Activated CD8-positive, alpha-beta T cell treated with anti-CD3 and anti-CD28 coated beads, Interleukin-2, amount 10 ng/mL, durations not matched to agents 7 days and 5 days (primary cell): Measurements from ENCODE around the gene CD96. TPM values are rescaled to one million over a fixed set of nuclear protein-coding genes. Genes with fewer than 3 reads are reported as not detected.

Source experiments
- ATAC-seq: fragments of 150-1000 bp; cut with Tn5 transposase; one replicate; pipeline ENCODE4 v1.10.0; 2021; ENCODE audit warnings: moderate library complexity
- CTCF ChIA-PET: fragments of 350-600 bp; sonication (Branson Sonifier 250); formaldehyde crosslinking; loops from one replicate; lab custom pipeline; 2021; ENCODE audit warnings: antibody characterized with exemption; lab: Charles Lee
- POLR2A ChIA-PET: fragments of 350-600 bp; sonication (Branson Sonifier 250); formaldehyde crosslinking; loops from one replicate; lab custom pipeline; 2021; ENCODE audit warnings: antibody characterized with exemption; lab: Charles Lee
- DNase-seq: peaks from one replicate; pipeline ENCODE4 v3.0.0-alpha.2; 2020
- H3K27ac Mint-ChIP-seq: one replicate; pipeline ENCODE4 v1.8.0; 2021; ENCODE audit warnings: mild to moderate bottlenecking, mixed read lengths
- H3K27me3 Mint-ChIP-seq: one replicate; pipeline ENCODE4 v1.8.0; 2021; ENCODE audit warnings: low read depth, mixed read lengths
- H3K36me3 Mint-ChIP-seq: one replicate; pipeline ENCODE4 v1.8.0; 2021; ENCODE audit warnings: low read depth, mixed read lengths
- H3K4me1 Mint-ChIP-seq: one replicate; pipeline ENCODE4 v1.8.0; 2021; ENCODE audit warnings: low read depth, mixed read lengths
- H3K4me3 Mint-ChIP-seq: one replicate; pipeline ENCODE4 v1.8.0; 2021; ENCODE audit warnings: mild to moderate bottlenecking, mixed read lengths
- H3K9me3 Mint-ChIP-seq: one replicate; pipeline ENCODE4 v1.8.0; 2022; ENCODE audit warnings: mixed read lengths; ENCODE audit not compliant: insufficient read depth
- total RNA-seq, 2 experiments: library from RNA; stranded (reverse); gene quantifications; one replicate each; pipeline ENCODE4 v1.2.3, GENCODE V29; 2021

The CD96 gene
- total RNA-seq, 2 experiments from 2014 or later, result 293 to 303 TPM

DNA sequence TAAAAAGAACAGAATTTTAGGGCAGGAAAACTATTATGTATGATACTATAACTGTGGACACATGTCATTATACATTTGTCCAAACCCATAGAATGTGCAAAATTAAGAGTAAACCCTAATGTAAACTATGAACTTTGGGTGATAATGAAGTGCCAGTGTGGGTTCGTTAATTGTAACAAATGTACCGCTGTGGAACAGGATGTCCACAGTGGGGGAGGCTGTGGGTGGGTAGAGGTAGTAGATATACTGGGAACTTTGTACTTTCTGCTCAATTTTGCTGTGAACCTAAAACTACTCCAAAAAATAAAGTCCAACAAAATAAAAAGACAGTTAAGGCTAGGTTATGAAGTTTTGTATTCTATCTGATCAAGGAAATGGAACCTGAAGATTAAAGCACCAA lies 24.8 kb downstream of the CD96 start:
- peak overlapping the region; percentile 76 for H3K27ac Mint-ChIP-seq
- CTCF ChIA-PET, result no interaction called here

DNA sequence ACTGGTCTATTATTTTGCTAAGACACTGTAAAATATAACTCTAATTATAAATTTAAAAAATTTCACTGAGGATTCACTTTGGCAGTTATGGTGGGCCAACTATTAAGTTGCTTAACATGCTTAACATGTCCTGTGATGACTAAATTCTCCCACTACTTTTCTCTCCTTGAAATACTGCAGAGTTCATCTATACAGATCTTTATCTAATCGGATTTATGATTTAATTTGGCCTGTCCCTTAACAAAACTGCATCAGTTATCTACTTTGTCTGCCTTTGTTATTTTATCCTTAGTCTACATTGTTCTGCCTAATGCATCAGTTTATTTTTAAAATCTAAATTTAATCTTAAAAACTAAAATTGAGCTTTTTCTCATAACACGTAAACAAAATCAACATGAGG lies 26.4 kb downstream of the CD96 start:
- DNase-seq (no peak), ATAC-seq (no peak)
- Mint-ChIP-seq H3K9me3 (no peaks in the 10 kb centered on the region), H3K4me3 (no peak overlapping the region), H3K27ac (no peak overlapping the region), H3K36me3 (peaks cover 72% of the 10 kb centered on the region), H3K4me1 (peaks cover 72% of the 10 kb centered on the region), H3K27me3 (no peaks in the 10 kb centered on the region)
- CTCF ChIA-PET, result interaction anchor here (1.7 kb wide), 1 partner anchor 10 kb away, joined by 5 read pairs; no protein-coding TSS in a partner anchor
- POLR2A ChIA-PET, result no interaction called here

More for the DNA sequence above, 24.8 kb downstream of the CD96 start:
- POLR2A ChIA-PET, result no interaction called here
- DNase-seq (no peak), ATAC-seq (no peak)
- H3K4me1 Mint-ChIP-seq, result peaks cover 72% of the 10 kb centered on the region
- peaks cover 69% of the 10 kb centered on the region for H3K36me3 Mint-ChIP-seq
- no peaks in the 10 kb centered on the region for H3K27me3 Mint-ChIP-seq
- H3K9me3 Mint-ChIP-seq, result no peaks in the 10 kb centered on the region
- H3K4me3 Mint-ChIP-seq, result no peak overlapping the region

DNA sequence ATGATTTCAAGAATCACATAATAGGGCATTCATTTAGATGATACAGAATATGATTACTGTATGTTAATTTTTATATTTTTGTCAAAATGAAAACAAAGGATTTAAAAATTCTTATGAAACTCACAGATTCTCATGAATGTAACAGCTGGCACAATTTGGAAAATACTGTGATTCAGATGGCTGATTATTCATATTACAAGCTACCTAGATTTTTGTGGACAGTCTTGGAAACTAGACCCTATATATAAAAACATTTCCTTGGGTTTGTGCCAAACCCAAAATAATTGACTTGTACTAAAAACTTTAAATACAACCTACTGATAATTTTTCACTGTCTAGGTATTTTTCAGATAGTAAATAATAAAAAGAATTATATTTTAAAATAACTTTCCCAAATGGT lies 26.9 kb downstream of the CD96 start:
- Mint-ChIP-seq H3K36me3 (peaks cover 76% of the 10 kb centered on the region), H3K4me3 (no peak overlapping the region), H3K4me1 (peaks cover 74% of the 10 kb centered on the region), H3K27ac (no peak overlapping the region), H3K27me3 (no peaks in the 10 kb centered on the region), H3K9me3 (no peaks in the 10 kb centered on the region)
- no peak for DNase-seq
- POLR2A ChIA-PET, result interaction anchor here (0.6 kb wide), 1 partner anchor 353 kb away, joined by 3 read pairs; no protein-coding TSS in a partner anchor
- CTCF ChIA-PET, result interaction anchor here (1.7 kb wide), 1 partner anchor 9 kb away, joined by 5 read pairs; no protein-coding TSS in a partner anchor
- ATAC-seq, result no peak

DNA sequence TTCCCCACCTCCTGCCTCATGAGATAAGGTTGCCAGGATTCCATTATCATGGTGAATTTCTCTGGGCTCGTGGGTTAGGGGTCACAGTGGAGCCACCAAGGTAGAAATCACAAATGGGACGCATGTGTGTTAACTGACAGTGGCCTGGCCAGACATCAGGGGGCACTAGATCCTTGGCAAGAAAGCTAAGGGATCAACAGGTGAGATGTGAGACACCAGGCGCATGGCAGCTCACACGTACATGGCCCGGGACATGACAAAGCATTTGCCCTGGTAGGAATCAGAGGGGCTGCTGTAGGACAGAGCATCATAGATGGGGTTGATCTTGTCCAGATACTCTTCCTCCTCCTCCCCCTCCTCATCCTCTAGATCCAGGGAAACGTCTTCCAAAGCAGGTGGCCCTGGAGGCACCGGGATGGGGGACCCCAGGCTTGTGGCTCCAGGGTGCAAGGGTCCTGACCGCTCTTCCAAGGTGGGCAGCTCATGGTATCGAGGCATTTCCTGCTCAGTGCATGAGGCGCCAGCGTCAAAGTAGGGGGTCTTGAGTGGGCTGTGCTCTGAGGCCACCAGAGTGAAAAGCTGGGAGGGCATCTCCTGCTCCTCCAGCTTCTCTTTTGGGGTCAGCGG lies 28.5 kb downstream of the CD96 start:
- DNase-seq (no peak), ATAC-seq (peak; percentile 40)
- no peaks in the 10 kb centered on the region for H3K9me3 Mint-ChIP-seq
- no peak overlapping the region for H3K27ac Mint-ChIP-seq
- peaks cover 79% of the 10 kb centered on the region for H3K36me3 Mint-ChIP-seq
- H3K4me3 Mint-ChIP-seq, result no peak overlapping the region
- ChIA-PET CTCF (interaction anchor here (1.3 to 1.9 kb wide), 3 partner anchors 19 to 97 kb away, joined by 3 to 4 read pairs (median 4); no protein-coding TSS in a partner anchor), POLR2A (interaction anchor here (1.0 to 1.2 kb wide), 3 partner anchors 22 to 45 kb away, joined by 3 to 5 read pairs (median 3); no protein-coding TSS in a partner anchor)
- H3K27me3 Mint-ChIP-seq, result no peaks in the 10 kb centered on the region
- peaks cover 67% of the 10 kb centered on the region for H3K4me1 Mint-ChIP-seq

DNA sequence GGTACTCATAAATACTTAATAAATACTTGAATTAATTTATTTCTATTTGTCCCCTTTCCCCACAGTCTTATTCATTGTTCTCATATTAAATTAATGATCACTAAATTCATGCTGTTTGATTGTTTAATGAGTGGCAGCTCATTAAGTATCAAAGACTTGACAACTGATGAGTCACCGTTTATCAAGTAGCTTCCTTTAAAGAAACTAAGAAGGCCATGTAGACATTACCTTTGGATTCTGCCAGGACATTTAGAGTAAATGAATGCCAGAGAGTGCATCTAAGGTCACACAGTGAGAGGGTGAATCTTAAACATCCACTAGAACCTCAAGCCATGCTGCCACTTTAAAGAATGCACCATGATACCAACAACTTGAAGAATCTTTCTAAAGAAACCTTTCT lies 29.3 kb downstream of the CD96 start:
- CTCF ChIA-PET, result interaction anchor here (1.3 to 1.9 kb wide), 4 partner anchors 20 to 96 kb away, joined by 3 to 4 read pairs (median 4); partner anchors contain the start of gene ZBED2

DNA sequence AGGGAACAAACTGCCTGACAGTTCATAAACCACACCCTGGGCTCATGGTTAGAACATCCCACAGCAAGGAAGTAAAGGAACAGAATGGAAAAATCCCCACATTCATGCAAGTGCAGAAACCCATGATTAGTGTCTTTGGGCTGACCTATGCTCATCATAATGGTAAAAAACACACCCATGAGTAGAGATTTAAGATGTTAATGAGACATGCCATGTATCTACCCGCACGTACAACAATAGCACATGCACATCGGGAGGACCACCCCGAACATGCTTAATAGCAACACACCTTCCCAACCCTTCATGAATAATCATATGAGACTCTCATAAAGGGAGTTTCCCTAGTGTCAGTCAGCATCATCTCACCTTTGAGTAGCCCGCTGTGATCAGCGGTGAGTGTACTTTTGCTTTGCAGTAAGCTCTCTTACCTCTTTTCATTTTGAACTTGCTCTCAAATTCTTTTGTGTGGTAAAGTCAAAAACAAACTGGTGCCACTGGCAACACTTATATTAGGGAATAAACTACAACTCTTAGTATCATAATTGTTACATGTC lies 30.0 kb downstream of the CD96 start:
- H3K4me1 Mint-ChIP-seq, result peaks cover 67% of the 10 kb centered on the region
- ATAC-seq (peak; percentile 47), DNase-seq (no peak)
- H3K4me3 Mint-ChIP-seq, result no peak overlapping the region
- no peaks in the 10 kb centered on the region for H3K9me3 Mint-ChIP-seq
- POLR2A ChIA-PET, result interaction anchor here (0.6 to 1.0 kb wide), 2 partner anchors 20 to 24 kb away, joined by 3 to 5 read pairs; no protein-coding TSS in a partner anchor
- H3K27me3 Mint-ChIP-seq, result no peaks in the 10 kb centered on the region
- peaks cover 84% of the 10 kb centered on the region for H3K36me3 Mint-ChIP-seq
- peak overlapping the region; percentile 15 for H3K27ac Mint-ChIP-seq
- CTCF ChIA-PET, result interaction anchor here (0.6 to 1.9 kb wide), 7 partner anchors 9 to 119 kb away, joined by 3 to 4 read pairs (median 3); partner anchors contain the start of gene ZBED2

More for the DNA sequence above, 29.3 kb downstream of the CD96 start:
- Mint-ChIP-seq H3K9me3 (no peaks in the 10 kb centered on the region), H3K4me3 (no peak overlapping the region), H3K27ac (no peak overlapping the region), H3K27me3 (no peaks in the 10 kb centered on the region), H3K4me1 (peaks cover 69% of the 10 kb centered on the region), H3K36me3 (peaks cover 82% of the 10 kb centered on the region)
- DNase-seq (no peak), ATAC-seq (no peak)
- POLR2A ChIA-PET, result interaction anchor here (1.2 kb wide), 2 partner anchors 23 to 45 kb away, joined by 3 to 5 read pairs; no protein-coding TSS in a partner anchor

DNA sequence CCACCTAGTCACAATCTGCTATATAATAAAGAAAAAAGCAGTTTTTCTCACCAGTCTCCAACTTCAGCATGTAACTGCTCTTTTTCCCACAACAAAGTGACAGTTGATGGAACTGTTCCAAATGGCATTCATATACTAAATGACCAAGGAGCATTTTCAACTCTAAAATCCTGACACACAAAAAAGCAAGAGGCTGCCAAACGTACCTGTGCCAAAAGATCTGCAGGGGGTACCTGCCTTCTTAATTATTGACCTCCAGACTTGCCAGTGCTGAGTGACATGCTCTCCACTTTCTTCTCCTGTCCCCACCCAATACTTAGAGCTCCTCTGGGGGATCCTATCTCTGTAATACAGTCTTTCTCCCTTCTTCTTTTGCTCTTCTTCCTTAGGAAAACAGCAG lies 35.1 kb downstream of the CD96 start:
- peaks cover 87% of the 10 kb centered on the region for H3K36me3 Mint-ChIP-seq
- CTCF ChIA-PET, result interaction anchor here (1.0 to 4.9 kb wide), 12 partner anchors 10 to 139 kb away, joined by 3 to 59 read pairs (median 8); partner anchors contain the start of gene ZBED2

DNA sequence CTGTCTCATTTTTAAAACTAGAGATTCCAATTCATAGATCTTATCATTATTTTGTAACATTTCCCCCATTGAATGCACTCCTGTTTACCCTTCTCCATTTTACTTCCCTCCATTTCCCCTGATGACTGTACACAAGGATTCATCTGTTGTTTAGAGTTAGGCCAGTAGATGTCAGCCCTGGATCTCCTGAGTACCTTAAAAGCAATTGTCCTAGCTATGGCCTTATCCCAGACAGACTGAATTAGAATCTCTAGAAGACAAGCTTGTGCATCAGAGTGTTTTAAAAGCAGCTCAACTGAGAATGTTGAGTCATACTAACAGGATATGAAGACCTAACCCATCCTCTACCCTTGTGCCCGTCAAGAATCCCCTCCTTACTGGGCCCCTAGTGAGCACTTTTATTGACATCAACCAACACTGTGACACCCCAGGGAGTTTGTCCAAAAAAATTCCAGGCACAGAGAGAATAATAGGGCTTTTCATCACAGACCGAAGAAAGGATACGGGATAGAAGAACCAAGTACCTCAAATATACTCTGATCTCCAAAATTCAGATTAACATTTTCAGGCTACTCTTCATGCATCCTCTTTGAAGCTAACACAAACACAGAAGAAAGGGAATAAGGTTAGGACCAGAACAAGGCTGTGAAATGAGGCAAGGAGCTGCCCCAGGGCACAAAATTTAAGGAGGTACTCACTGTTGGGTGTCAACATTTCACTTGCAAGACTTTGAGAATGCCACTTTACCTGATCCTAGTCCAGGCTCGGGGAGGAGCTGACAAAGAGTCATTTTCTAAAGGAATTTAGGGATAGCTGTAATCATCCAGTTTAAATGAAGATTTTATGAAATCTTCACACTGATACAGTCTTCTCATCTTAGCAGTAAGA lies 36.0 kb downstream of the CD96 start:
- peaks cover 87% of the 10 kb centered on the region for H3K36me3 Mint-ChIP-seq
- ChIA-PET CTCF (interaction anchor here (0.7 to 4.9 kb wide), 31 partner anchors 9 to 390 kb away, joined by 3 to 59 read pairs (median 5); partner anchors contain the start of gene ZBED2), POLR2A (interaction anchor here (1.0 to 2.1 kb wide), 5 partner anchors 16 to 39 kb away, joined by 3 to 16 read pairs (median 4); no protein-coding TSS in a partner anchor)
- no peak overlapping the region for H3K4me3 Mint-ChIP-seq
- H3K9me3 Mint-ChIP-seq, result no peaks in the 10 kb centered on the region
- peak overlapping the region; percentile 71 for H3K27ac Mint-ChIP-seq
- H3K27me3 Mint-ChIP-seq, result no peaks in the 10 kb centered on the region
- peak; percentile 87 for ATAC-seq
- peaks cover 76% of the 10 kb centered on the region for H3K4me1 Mint-ChIP-seq
- DNase-seq, result no peak

More for the DNA sequence above, 35.1 kb downstream of the CD96 start:
- H3K27ac Mint-ChIP-seq, result peak overlapping the region; percentile 63
- ATAC-seq, result no peak
- H3K27me3 Mint-ChIP-seq, result no peaks in the 10 kb centered on the region
- POLR2A ChIA-PET, result interaction anchor here (1.5 to 2.1 kb wide), 2 partner anchors 25 to 39 kb away, joined by 4 to 16 read pairs; no protein-coding TSS in a partner anchor
- DNase-seq, result no peak
- peaks cover 75% of the 10 kb centered on the region for H3K4me1 Mint-ChIP-seq
- H3K9me3 Mint-ChIP-seq, result no peaks in the 10 kb centered on the region
- H3K4me3 Mint-ChIP-seq, result no peak overlapping the region

DNA sequence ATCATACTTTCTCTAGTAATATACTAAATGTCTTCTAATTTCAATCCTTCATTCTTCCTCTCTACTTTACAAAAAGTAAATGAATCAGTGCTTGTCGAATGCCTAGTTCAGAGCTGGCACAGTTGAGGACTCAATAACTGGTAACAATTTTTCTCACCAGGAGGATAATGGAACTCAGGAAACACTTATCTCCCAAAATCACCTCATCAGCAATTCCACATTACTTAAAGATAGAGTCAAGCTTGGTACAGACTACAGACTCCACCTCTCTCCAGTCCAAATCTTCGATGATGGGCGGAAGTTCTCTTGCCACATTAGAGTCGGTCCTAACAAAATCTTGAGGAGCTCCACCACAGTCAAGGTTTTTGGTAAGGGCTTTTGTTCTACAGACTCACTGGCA lies 36.9 kb downstream of the CD96 start:
- Mint-ChIP-seq H3K4me3 (no peak overlapping the region), H3K36me3 (peaks cover 89% of the 10 kb centered on the region), H3K27ac (peak overlapping the region; percentile 60), H3K4me1 (peaks cover 78% of the 10 kb centered on the region), H3K27me3 (no peaks in the 10 kb centered on the region), H3K9me3 (no peaks in the 10 kb centered on the region)
- ChIA-PET POLR2A (interaction anchor here (1.1 to 2.1 kb wide), 3 partner anchors 21 to 38 kb away, joined by 3 to 16 read pairs (median 4); no protein-coding TSS in a partner anchor), CTCF (interaction anchor here (0.7 to 4.9 kb wide), 22 partner anchors 8 to 145 kb away, joined by 3 to 59 read pairs (median 5); partner anchors contain the start of gene ZBED2)
- DNase-seq, result no peak
- no peak for ATAC-seq

DNA sequence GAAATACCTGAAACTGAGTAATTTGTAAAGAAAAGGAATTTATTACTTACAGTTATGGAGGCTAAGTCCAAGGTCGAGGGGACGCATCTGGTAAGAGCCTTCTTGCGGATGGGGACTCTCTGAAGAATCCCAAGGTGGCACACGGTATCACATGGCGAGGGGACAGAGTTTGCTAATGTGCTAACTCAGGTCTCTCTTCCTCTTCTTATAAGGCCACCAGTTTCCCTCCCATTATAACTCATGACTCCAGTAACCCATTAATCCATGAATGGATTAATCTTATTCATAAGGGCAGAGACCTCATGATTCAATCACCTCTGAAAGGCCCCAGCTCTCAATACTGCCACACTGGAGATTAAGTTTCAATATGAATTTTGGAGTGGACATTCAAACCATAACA lies 37.5 kb downstream of the CD96 start:
- no peak for ATAC-seq
- ChIA-PET CTCF (interaction anchor here (1.8 to 4.9 kb wide), 3 partner anchors 11 to 113 kb away, joined by 10 to 59 read pairs (median 24); no protein-coding TSS in a partner anchor), POLR2A (no interaction called here)
- Mint-ChIP-seq H3K4me1 (peaks cover 82% of the 10 kb centered on the region), H3K27me3 (no peaks in the 10 kb centered on the region), H3K9me3 (no peaks in the 10 kb centered on the region), H3K27ac (no peak overlapping the region), H3K36me3 (peaks cover 90% of the 10 kb centered on the region), H3K4me3 (no peak overlapping the region)
- no peak for DNase-seq
